IPS-NIHi11 (cell line): ENCODE measurements around the gene RAD23A.
A peak's percentile ranks its signal among the peaks of the same experiment; 100 is the strongest.

Experiments
- DNase-seq: peaks from one replicate; pipeline ENCODE4 v3.0.0; 2012; ENCODE audit warnings: mixed read lengths, low spot score

RAD23A gene

GRCh38 chr19:12984683-12985048 lies 39.0 kb downstream of the RAD23A start:
- DNase-seq, result peak; percentile 4

GRCh38 chr19:12985049-12985776 lies 39.6 kb downstream of the RAD23A start:
- DNase-seq, result peak; percentile 14

- no peak for DNase-seq
Observed at GRCh38 chr19:12986726-12987125, 41.1 kb downstream of the RAD23A start.

- DNase-seq, result no peak
Observed at GRCh38 chr19:12987190-12987589, 41.5 kb downstream of the RAD23A start.

GRCh38 chr19:12987781-12988180 lies 42.1 kb downstream of the RAD23A start:
- peak; percentile 6 for DNase-seq

- no peak for DNase-seq
Observed at GRCh38 chr19:12990431-12990830, 44.8 kb downstream of the RAD23A start.

- DNase-seq, result no peak
Observed at GRCh38 chr19:12990853-12991252, 45.2 kb downstream of the RAD23A start.

GRCh38 chr19:12991296-12991695 lies 45.6 kb downstream of the RAD23A start:
- DNase-seq, result no peak

GRCh38 chr19:12992729-12993128 lies 47.1 kb downstream of the RAD23A start:
- DNase-seq, result no peak

GRCh38 chr19:12993562-12993961 lies 47.9 kb downstream of the RAD23A start:
- DNase-seq, result no peak

GRCh38 chr19:12994701-12995595 lies 49.3 kb downstream of the RAD23A start, which contains the start of gene NFIX:
Gene NFIX, plus strand, starts transcription at chr19:12995475. Its CDS starts 363 bp downstream, at chr19:12995838.
- peak; percentile 81 for DNase-seq

- no peak for DNase-seq
Observed at GRCh38 chr19:12995596-12996405, 50.1 kb downstream of the RAD23A start.

- DNase-seq, result peak; percentile 69
Observed at GRCh38 chr19:12996406-12997094, 50.9 kb downstream of the RAD23A start.

- DNase-seq, result no peak
Observed at GRCh38 chr19:12997179-12997966, 51.7 kb downstream of the RAD23A start.

- no peak for DNase-seq
Observed at GRCh38 chr19:12997967-12998940, 52.6 kb downstream of the RAD23A start.

- no peak for DNase-seq
Observed at GRCh38 chr19:13001166-13001501, 55.5 kb downstream of the RAD23A start.

GRCh38 chr19:13001502-13002165 lies 56.0 kb downstream of the RAD23A start:
- no peak for DNase-seq

GRCh38 chr19:13002166-13002898 lies 56.7 kb downstream of the RAD23A start:
- DNase-seq, result no peak
